Type B pancreatic cell (in vitro differentiated cells): Measurements from ENCODE around the gene AP2S1. TPM values are rescaled to one million over a fixed set of nuclear protein-coding genes. Genes with fewer than 3 reads are reported as not detected.

ENCODE experiments used
- DNase-seq: peaks from one replicate; pipeline ENCODE4 v3.0.0; 2021; ENCODE audit warnings: mixed read lengths; ENCODE audit not compliant: unreplicated experiment; ENCODE audit errors: extremely low spot score
- H3K27ac Mint-ChIP-seq: 2 replicates; pipeline ENCODE4 v1.8.0; 2021; ENCODE audit warnings: mild to moderate bottlenecking, mixed read lengths
- H3K27me3 Mint-ChIP-seq: 2 replicates; pipeline ENCODE4 v1.8.0; 2021; ENCODE audit warnings: mixed read lengths
- H3K36me3 Mint-ChIP-seq: 2 replicates; pipeline ENCODE4 v1.8.0; 2021; ENCODE audit warnings: mixed read lengths
- H3K4me1 Mint-ChIP-seq: one replicate; pipeline ENCODE4 v1.8.0; 2021; ENCODE audit warnings: mixed read lengths; ENCODE audit not compliant: unreplicated experiment
- H3K4me3 Mint-ChIP-seq: 2 replicates; pipeline ENCODE4 v1.8.0; 2021; ENCODE audit warnings: mild to moderate bottlenecking, mixed read lengths
- H3K9me3 Mint-ChIP-seq: 2 replicates; pipeline ENCODE4 v1.8.0; 2021; ENCODE audit warnings: mixed read lengths
- CTCF ChIP-seq: fragments of 200-600 bp; sonication (generic); conservative IDR thresholded peaks from 2 replicates; pipeline ENCODE4 v1.5.0; 2021; ENCODE audit warnings: antibody characterized with exemption, mild to moderate bottlenecking
- total RNA-seq: library from RNA; stranded (reverse); gene quantifications from 2 replicates; pipeline ENCODE4 v1.2.1, GENCODE V29; 2021; ENCODE audit warnings: low replicate concordance

AP2S1 gene
- total RNA-seq, 1 donor from 2014 or later = 128 TPM

DNA sequence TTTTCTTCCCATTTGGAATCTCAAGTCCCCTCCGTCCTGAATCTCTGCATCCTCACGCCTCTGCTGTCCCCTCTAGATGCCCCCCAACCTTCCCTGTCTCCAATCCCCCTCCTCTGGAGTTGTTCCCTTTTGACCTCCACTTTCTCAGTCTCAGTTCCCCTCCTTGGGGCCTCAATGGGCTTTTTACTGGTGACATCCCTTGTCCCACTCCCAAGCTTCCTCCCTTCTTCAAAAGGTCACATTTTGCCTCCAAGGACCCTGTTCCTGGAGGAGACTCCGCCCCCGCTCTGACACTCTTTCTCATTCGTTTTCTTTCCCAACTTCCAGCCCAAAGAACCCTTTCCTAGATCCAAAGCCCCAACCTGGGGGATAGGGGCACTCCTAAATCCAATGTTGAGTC is 1.0 kb downstream of the AP2S1 start:
- DNase-seq = no peak
- peaks cover 10% of the 10 kb centered on the region for H3K36me3 Mint-ChIP-seq

GRCh38 chr19:46848389-46848788 is 2.3 kb downstream of the AP2S1 start:
- no peak for DNase-seq
- no peaks in the 10 kb centered on the region for H3K9me3 Mint-ChIP-seq
- peaks cover 24% of the 10 kb centered on the region for H3K4me1 Mint-ChIP-seq
- no peak overlapping the region for H3K27ac Mint-ChIP-seq
- H3K36me3 Mint-ChIP-seq = peaks cover 13% of the 10 kb centered on the region
- H3K4me3 Mint-ChIP-seq = peak overlapping the region; percentile 22
- no peaks in the 10 kb centered on the region for H3K27me3 Mint-ChIP-seq
- no peak for TF ChIP-seq CTCF

More for the DNA sequence above, 1.0 kb downstream of the AP2S1 start:
- peak overlapping the region; percentile 94 for H3K27ac Mint-ChIP-seq
- H3K4me1 Mint-ChIP-seq = peaks cover 24% of the 10 kb centered on the region
- no peaks in the 10 kb centered on the region for H3K27me3 Mint-ChIP-seq
- no peaks in the 10 kb centered on the region for H3K9me3 Mint-ChIP-seq
- TF ChIP-seq CTCF = no peak
- H3K4me3 Mint-ChIP-seq = peak overlapping the region; percentile 92

GRCh38 chr19:46847528-46847927 is 3.1 kb downstream of the AP2S1 start:
- Mint-ChIP-seq H3K4me3 (peak overlapping the region; percentile 53), H3K27ac (peak overlapping the region; percentile 58)

GRCh38 chr19:46845959-46846459 is 4.6 kb downstream of the AP2S1 start:
- DNase-seq = no peak
- TF ChIP-seq CTCF = no peak
- H3K9me3 Mint-ChIP-seq = no peaks in the 10 kb centered on the region
- peak overlapping the region; percentile 31 for H3K27ac Mint-ChIP-seq
- peaks cover 23% of the 10 kb centered on the region for H3K4me1 Mint-ChIP-seq
- H3K27me3 Mint-ChIP-seq = no peaks in the 10 kb centered on the region
- H3K36me3 Mint-ChIP-seq = peaks cover 13% of the 10 kb centered on the region
- H3K4me3 Mint-ChIP-seq = peak overlapping the region; percentile 24

More at GRCh38 chr19:46847528-46847927, 3.1 kb downstream of the AP2S1 start:
- Mint-ChIP-seq H3K27me3 (no peaks in the 10 kb centered on the region), H3K4me1 (peaks cover 24% of the 10 kb centered on the region), H3K36me3 (peaks cover 13% of the 10 kb centered on the region), H3K9me3 (no peaks in the 10 kb centered on the region)
- no peak for DNase-seq
- no peak for TF ChIP-seq CTCF

DNA sequence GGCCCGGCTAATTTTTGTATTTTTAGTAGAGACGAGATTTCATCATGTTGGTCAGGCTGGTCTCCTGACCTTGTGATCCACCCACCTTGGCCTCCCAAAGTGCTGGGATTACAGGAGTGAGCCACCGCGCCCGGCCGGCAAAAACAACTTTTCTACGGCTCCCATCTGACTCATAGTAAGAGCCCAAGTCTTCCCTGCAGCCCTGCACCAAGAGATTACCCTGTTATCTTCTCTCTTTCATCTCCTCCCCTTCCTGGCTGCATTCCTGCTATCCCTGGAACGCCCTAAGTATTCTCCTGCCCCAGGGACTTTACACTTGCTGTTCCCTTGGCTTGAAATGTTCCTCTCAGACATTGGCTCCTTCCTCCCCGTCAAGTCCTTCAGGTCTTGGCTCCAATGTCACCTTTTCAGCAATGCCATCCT is 6.6 kb downstream of the AP2S1 start:
- H3K27ac Mint-ChIP-seq = peak overlapping the region; percentile 29
- no peak overlapping the region for H3K4me3 Mint-ChIP-seq
- H3K36me3 Mint-ChIP-seq = peaks cover 16% of the 10 kb centered on the region
- no peaks in the 10 kb centered on the region for H3K27me3 Mint-ChIP-seq
- TF ChIP-seq CTCF = no peak
- peaks cover 7% of the 10 kb centered on the region for H3K4me1 Mint-ChIP-seq
- DNase-seq = no peak
- no peaks in the 10 kb centered on the region for H3K9me3 Mint-ChIP-seq

GRCh38 chr19:46842791-46843190 is 7.9 kb downstream of the AP2S1 start:
- Mint-ChIP-seq H3K4me1 (peaks cover 5% of the 10 kb centered on the region), H3K27ac (peak overlapping the region; percentile 46), H3K27me3 (no peaks in the 10 kb centered on the region), H3K36me3 (peaks cover 15% of the 10 kb centered on the region), H3K4me3 (no peak overlapping the region), H3K9me3 (no peaks in the 10 kb centered on the region)
- TF ChIP-seq CTCF = no peak
- no peak for DNase-seq
